GM23248 (cell line): Measurements from ENCODE around the gene STK11IP. TPM values are rescaled to one million over a fixed set of nuclear protein-coding genes. Genes with fewer than 3 reads are reported as not detected.

Source experiments
- DNase-seq: peaks from one replicate; pipeline ENCODE4 v3.0.0-alpha.2; 2015
- H2AFZ ChIP-seq: fragments of 200-600 bp; sonication (generic); 2 replicates; pipeline ENCODE4 v1.6.1; 2016; ENCODE audit warnings: antibody characterized with exemption
- H3F3A ChIP-seq: fragments of 200-600 bp; sonication (generic); 2 replicates; pipeline ENCODE4 v1.6.1; 2016; ENCODE audit warnings: mild to moderate bottlenecking, antibody characterized with exemption, mixed run types; ENCODE audit not compliant: insufficient read depth
- H3K27ac ChIP-seq: fragments of 200-600 bp; sonication (generic); 2 replicates; pipeline ENCODE4 v1.5.1; 2016; ENCODE audit warnings: mild to moderate bottlenecking
- H3K27me3 ChIP-seq: fragments of 200-600 bp; sonication (generic); replicated peaks from 2 replicates; pipeline ENCODE4 v1.6.1; 2016; ENCODE audit warnings: mild to moderate bottlenecking; ENCODE audit not compliant: insufficient read depth
- H3K36me3 ChIP-seq: fragments of 200-600 bp; sonication (generic); 2 replicates; pipeline ENCODE4 v1.6.1; 2016; ENCODE audit warnings: low read depth, mild to moderate bottlenecking
- H3K4me1 ChIP-seq: fragments of 200-600 bp; sonication (generic); 2 replicates; pipeline ENCODE4 v1.6.1; 2016; ENCODE audit warnings: mild to moderate bottlenecking; ENCODE audit not compliant: insufficient read depth
- H3K4me2 ChIP-seq: fragments of 200-600 bp; sonication (generic); one replicate; pipeline ENCODE4 v1.6.1; 2016; ENCODE audit warnings: mild to moderate bottlenecking; ENCODE audit not compliant: unreplicated experiment
- H3K4me3 ChIP-seq: fragments of 200-600 bp; sonication (generic); 2 replicates; pipeline ENCODE4 v1.5.1; 2016; ENCODE audit warnings: mild to moderate bottlenecking
- H3K79me2 ChIP-seq: fragments of 200-600 bp; sonication (generic); 2 replicates; pipeline ENCODE4 v1.6.1; 2016; ENCODE audit warnings: mild to moderate bottlenecking; ENCODE audit not compliant: insufficient read depth
- H3K9ac ChIP-seq: fragments of 200-600 bp; sonication (generic); 2 replicates; pipeline ENCODE4 v1.6.1; 2016; ENCODE audit warnings: mild to moderate bottlenecking
- H3K9me2 ChIP-seq: fragments of 200-600 bp; sonication (generic); 2 replicates; pipeline ENCODE4 v1.6.1; 2016; ENCODE audit warnings: mixed run types, mild to moderate bottlenecking, moderate library complexity; ENCODE audit not compliant: insufficient read depth
- H3K9me3 ChIP-seq: fragments of 200-600 bp; sonication (generic); one replicate; pipeline ENCODE4 v1.6.1; 2017; ENCODE audit warnings: low read depth
- H4K20me1 ChIP-seq: fragments of 200-600 bp; sonication (generic); 2 replicates; pipeline ENCODE4 v1.6.0; 2016; ENCODE audit not compliant: insufficient read depth
- EZH2 ChIP-seq: fragments of 200-600 bp; sonication (generic); IDR thresholded peaks from 2 replicates; pipeline ENCODE4 v1.6.1; 2018; ENCODE audit warnings: antibody characterized with exemption, mild to moderate bottlenecking; ENCODE audit not compliant: insufficient read depth, poor library complexity, severe bottlenecking
- EZH2phosphoT487 ChIP-seq: fragments of 200-600 bp; sonication (generic); IDR thresholded peaks from 2 replicates; pipeline ENCODE4 v1.6.1; 2018; ENCODE audit warnings: antibody characterized with exemption, moderate library complexity, mild to moderate bottlenecking, low read depth; ENCODE audit not compliant: insufficient read depth
- WGBS, 2 experiments: methylation state at CpG; one replicate each; pipeline ENCODE4 v1.1.6; 2015 to 2017; ENCODE audit warnings: low lambda C conversion rate in 2 of 2, low coverage in 1 of 2; ENCODE audit errors: missing lambda C conversion rate in 2 of 2; 5-methylcytosine and 5-hydroxymethylcytosine counted together
- in situ Hi-C: fragments of 300-500 bp; cut with MboI; formaldehyde crosslinking; loops from 2 replicates; pipeline ENCODE4 v1.15.0; 2020
- polyA plus RNA-seq: library from polyadenylated mRNA; unstranded; fragments of >200 nt; fragmentation: Nextera tagmentation; extraction: Ambion mirVana; gene quantifications from 2 replicates; pipeline ENCODE4 v1.2.1, GENCODE V29; 2016
- total RNA-seq: library from RNA; depleted of rRNA; stranded (reverse); fragments of >200 nt; shearing (Covaris generic); gene quantifications from 2 replicates; pipeline ENCODE4 v1.2.3, GENCODE V29; 2014

Gene STK11IP
- total and polyA plus RNA-seq, 2 experiments from 2014 or later: 7.3 to 10.5 TPM

DNA sequence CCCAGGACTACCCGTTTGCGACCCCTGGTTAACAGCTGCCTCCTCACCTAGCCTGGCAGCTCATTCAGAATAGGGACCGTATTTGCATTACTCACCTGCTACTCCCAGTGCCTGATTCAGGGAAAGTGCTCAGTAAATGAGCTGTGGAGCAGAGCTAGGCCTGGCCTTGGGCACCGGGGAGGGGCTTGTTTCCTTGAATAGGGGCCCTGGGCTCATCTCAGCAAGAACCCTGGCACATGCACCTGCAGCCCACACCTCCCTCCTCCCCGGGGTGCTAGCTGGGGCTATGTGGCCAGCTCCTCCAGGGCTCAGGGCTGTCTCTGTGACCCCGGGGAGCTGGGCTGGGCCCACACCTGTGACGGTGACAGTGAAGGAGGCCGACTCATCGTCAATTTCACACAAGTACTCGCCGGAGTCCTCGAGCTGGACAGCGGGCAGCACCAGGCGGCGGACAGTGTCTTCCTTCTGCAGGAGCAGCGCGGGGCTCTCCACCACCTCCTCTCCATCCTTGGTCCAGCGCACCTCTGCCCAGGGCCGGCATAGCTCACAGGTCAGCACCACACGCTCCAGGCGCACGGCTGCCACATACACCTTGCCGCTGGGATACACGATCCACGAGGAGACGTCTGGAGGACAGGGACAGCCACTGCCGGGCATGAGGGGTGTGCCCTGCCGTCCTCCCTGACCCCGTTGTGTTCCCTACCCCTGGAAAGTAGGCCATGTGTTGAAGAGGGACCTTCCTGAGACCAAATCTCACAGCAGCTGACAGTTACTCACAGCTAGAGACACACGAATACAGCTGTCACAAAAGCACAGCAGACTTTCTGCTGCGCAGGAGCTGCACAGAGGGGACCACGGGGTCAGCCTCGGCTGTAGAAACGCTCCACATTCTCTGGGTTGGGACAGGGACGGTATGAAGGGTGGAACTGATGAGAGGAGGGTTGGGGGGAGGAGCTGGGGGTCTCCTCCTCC is 35.3 kb upstream of the STK11IP start:
- Histone ChIP-seq H3K36me3 (no peaks in the 10 kb centered on the region), H3K4me3 (no peak overlapping the region), H2AFZ (no peak overlapping the region), H3K4me1 (peaks cover 11% of the 10 kb centered on the region; the same call in 1 of the 2 replicates), H3K4me2 (no peak overlapping the region), H3F3A (0 out of 2 replicates have a peak, but pooled peaks cover 5% of the 10 kb centered on the region), H3K27me3 (no peaks in the 10 kb centered on the region), H3K9me3 (no peaks in the 10 kb centered on the region), H4K20me1 (no peaks in the 10 kb centered on the region), H3K9me2 (no peaks in the 10 kb centered on the region), H3K79me2 (no peaks in the 10 kb centered on the region), H3K9ac (no peak overlapping the region), H3K27ac (no peak overlapping the region)
- no peak for TF ChIP-seq EZH2phosphoT487
- no peak for TF ChIP-seq EZH2
- in situ Hi-C loops: no loop called here
- 79 to 81% methylated on average over 33 to 34 of the region's 35 CpGs for WGBS, 2 experiments
- no peak for DNase-seq

DNA sequence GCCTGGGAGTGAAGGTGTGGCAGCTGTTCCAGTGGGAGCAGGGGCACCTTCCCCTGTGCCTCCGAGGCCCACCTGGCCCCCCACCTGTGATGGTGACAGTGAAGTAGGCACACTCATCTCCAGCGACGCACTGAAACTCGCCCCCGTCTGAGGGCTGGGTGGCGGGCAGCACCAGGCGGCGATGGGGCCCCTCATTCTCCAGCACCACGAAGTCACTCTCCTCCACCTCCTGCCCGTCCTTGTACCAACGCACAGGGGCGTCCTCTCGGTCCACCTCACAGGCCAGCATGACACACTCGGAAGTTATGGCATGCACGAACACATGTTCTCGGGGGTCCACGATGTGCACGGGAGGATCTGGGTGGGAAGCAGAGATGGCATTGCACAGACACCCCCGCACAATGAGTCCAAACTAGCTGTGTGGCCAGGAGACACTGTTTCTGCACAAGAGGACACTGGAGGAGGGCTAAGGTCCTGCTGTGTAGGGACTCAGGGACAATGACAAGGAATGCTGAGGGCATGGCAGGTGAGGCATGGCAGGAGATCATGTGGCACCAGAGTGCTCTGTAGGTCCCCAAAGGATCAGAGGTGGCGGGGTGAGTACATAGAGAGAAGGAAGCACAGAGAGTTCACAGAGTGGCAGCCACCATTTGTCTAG is 34.3 kb upstream of the STK11IP start:
- H3K36me3 ChIP-seq: no peaks in the 10 kb centered on the region
- no peak overlapping the region for H3K4me2 ChIP-seq
- 0 out of 2 replicates have a peak, but pooled peaks cover 5% of the 10 kb centered on the region for H3F3A ChIP-seq
- no peaks in the 10 kb centered on the region for H3K27me3 ChIP-seq
- H3K9ac ChIP-seq: no peak overlapping the region
- TF ChIP-seq EZH2phosphoT487: no peak
- TF ChIP-seq EZH2: no peak
- no peaks in the 10 kb centered on the region for H3K9me2 ChIP-seq
- peaks cover 11% of the 10 kb centered on the region; the same call in 1 of the 2 replicates for H3K4me1 ChIP-seq
- H3K4me3 ChIP-seq: no peak overlapping the region
- no peak overlapping the region for H2AFZ ChIP-seq
- H4K20me1 ChIP-seq: no peaks in the 10 kb centered on the region
- in situ Hi-C loops: no loop called here
- H3K9me3 ChIP-seq: no peaks in the 10 kb centered on the region
- no peak for DNase-seq
- H3K79me2 ChIP-seq: no peaks in the 10 kb centered on the region
- WGBS, 2 experiments: 90 to 93% methylated on average over 16 to 20 of the region's 20 CpGs
- H3K27ac ChIP-seq: no peak overlapping the region

GRCh38 chr2:219565130-219566080 is 32.3 kb upstream of the STK11IP start:
- no peaks in the 10 kb centered on the region for H4K20me1 ChIP-seq

More at GRCh38 chr2:219565130-219566080, 32.3 kb upstream of the STK11IP start:
- Histone ChIP-seq H2AFZ (no peak overlapping the region), H3K4me3 (no peak overlapping the region), H3K27ac (no peak overlapping the region), H3K4me2 (no peak overlapping the region), H3K36me3 (no peaks in the 10 kb centered on the region), H3K79me2 (peaks cover 15% of the 10 kb centered on the region; the same call in 1 of the 2 replicates), H3K9me2 (no peaks in the 10 kb centered on the region), H3K4me1 (peaks cover 6% of the 10 kb centered on the region; the same call in 1 of the 2 replicates), H3K9ac (no peak overlapping the region), H3K27me3 (no peaks in the 10 kb centered on the region), H3K9me3 (no peaks in the 10 kb centered on the region), H3F3A (no peaks in the 10 kb centered on the region)
- WGBS, 2 experiments: 88% methylated on average over 21 of the region's 21 CpGs
- TF ChIP-seq EZH2 (no peak), EZH2phosphoT487 (no peak)
- DNase-seq: no peak
- in situ Hi-C loops: no loop called here
